ENCODE measurements around the gene CCDC149.
A peak's percentile ranks its signal among the peaks of the same experiment; 100 is the strongest.

Gene CCDC149

DNA sequence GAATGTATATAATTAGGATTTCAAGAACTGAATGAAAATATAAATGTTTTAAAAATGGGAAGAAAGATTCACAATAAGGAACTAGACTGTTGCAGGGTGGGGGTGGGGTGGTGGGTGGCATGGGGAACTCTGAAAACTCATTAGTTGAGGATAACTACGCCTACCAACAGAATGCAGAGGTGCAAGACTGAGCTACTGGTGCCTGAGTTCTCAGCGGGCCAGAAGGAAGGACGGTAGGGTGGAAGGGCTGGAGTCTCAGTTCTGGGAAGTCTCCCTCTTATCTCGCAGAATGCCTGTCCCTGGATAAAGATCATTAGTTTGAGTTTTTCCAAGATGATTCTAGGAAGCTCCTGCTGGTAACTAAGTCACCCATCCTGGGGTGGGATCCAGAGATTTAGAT is 118.8 kb downstream of the CCDC149 start:
- no peak for DNase-seq (ENCODE audit: low read depth)
- H3K4me3 ChIP-seq (ENCODE audit: low read depth, low read length): no peak overlapping the region

GRCh38 chr4:24793219-24794005 is 119.4 kb downstream of the CCDC149 start:
- DNase-seq (ENCODE audit: low read depth): no peak
- no peak overlapping the region for H3K4me3 ChIP-seq (ENCODE audit: low read depth, low read length)

DNA sequence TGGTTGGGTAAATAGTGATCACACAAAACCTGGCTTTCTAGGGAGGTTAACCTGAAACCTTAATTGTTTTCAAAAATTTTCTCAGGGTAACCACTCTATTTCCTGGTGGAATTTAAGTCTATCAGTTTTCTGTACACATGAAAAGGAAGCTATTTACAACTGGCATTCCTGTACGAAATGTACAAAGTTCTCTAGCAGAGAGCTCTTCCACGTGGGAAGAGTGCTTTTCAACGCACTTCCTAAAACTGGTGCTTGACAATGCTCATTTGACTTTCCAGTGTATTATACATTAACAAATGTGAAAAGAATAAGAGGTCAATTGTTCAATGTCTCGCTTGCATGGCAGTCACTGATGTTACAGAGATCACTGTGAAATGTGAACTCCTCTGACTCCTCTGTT is 120.3 kb downstream of the CCDC149 start:
- H3K4me3 ChIP-seq (ENCODE audit: low read depth, low read length): no peak overlapping the region
- no peak for DNase-seq (ENCODE audit: low read depth)

DNA sequence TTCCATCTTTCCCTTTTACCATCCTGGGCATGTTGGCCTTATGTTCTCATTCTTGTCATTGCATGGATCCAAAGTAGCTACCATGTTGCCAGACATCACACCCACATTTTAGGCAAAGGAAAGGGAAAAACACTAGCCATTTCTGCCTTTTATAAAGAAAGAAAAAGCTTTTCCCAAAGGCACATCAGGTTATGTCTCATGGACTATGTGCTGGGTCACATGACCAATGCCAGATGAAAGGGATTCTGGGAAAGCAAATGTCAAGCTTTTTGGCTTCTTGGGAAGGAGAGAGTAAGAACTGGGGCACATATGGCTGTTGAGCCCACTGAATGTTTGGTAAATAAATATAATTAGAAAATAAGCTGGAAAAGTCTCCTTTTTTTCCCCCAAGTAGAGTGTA is 121.8 kb downstream of the CCDC149 start:
- no peak for DNase-seq (ENCODE audit: low read depth)
- H3K4me3 ChIP-seq (ENCODE audit: low read depth, low read length): no peak overlapping the region

DNA sequence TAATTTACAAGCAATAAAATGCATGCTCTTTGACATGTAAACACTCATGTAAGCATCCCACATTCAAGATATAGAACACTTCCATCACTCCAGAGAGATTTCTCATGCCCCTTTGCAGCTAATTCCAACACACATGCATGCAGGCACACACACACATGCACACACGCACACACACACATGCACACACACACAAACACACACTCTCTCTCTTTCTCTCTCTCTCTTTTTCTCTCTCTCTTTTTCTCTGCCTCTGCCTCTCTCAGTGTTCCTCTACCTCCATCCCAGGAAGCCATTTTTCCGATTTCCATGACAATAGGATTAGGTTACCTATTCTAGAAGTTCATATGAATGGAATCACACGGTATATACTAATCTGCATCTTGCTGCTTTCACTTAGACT is 129.3 kb downstream of the CCDC149 start:
- DNase-seq (ENCODE audit: low read depth): no peak
- H3K4me3 ChIP-seq (ENCODE audit: low read depth, low read length): no peak overlapping the region

- no peak for DNase-seq (ENCODE audit: low read depth)
Measured at GRCh38 chr4:24781999-24782745, 130.7 kb downstream of the CCDC149 start.

GRCh38 chr4:24780936-24781495 is 131.8 kb downstream of the CCDC149 start:
- H3K4me3 ChIP-seq (ENCODE audit: low read depth, low read length): no peak overlapping the region
- no peak for DNase-seq (ENCODE audit: low read depth)

More at GRCh38 chr4:24781999-24782745, 130.7 kb downstream of the CCDC149 start:
- no peak overlapping the region for H3K4me3 ChIP-seq (ENCODE audit: low read depth, low read length)

- H3K4me3 ChIP-seq (ENCODE audit: low read depth, low read length): no peak overlapping the region
- DNase-seq (ENCODE audit: low read depth): peak; percentile 97
Measured at GRCh38 chr4:24778464-24779225, 134.2 kb downstream of the CCDC149 start.

DNA sequence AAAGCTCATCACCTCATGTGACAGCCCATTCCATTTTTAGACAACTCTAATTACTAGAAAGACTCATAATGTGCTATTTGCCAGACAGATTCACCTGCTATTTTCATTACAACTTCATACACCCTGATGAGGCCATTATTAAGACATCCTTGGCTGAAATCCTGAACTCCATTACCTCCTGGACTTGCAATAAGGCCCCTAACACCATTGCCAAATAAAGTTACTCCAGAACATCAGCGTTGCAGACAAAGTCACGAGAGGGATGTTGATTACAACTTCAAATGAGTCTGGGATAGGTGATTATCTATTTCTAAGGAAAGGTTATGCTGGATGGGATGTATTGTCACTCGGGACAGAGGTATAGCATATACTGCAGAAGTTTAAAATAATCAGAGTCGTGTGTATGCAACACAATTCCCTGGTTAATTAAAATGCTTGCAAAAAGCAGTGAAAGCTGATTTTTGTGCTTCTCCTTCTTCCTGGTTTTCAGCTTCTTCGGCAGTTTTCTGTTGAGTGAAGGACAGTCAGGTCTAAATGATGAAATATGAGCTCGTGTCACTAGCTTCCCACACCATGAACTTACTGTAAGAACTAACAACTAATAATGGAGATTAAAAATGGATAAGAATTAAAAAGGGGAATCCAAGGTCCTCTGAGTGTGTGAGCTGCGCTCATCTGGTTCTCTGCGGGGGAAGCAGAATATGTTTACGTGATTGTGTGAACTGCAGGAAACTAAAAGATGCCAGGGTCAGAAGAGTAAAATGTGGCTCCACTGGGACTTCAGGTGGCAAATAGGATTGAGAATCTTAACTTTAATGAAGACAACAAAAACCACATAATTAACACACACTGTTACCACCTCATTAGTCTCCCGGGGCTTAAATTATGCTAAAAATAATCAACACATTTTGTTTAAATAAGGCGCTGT is 135.0 kb downstream of the CCDC149 start:
- no peak for DNase-seq (ENCODE audit: low read depth)
- H3K4me3 ChIP-seq (ENCODE audit: low read depth, low read length): no peak overlapping the region

DNA sequence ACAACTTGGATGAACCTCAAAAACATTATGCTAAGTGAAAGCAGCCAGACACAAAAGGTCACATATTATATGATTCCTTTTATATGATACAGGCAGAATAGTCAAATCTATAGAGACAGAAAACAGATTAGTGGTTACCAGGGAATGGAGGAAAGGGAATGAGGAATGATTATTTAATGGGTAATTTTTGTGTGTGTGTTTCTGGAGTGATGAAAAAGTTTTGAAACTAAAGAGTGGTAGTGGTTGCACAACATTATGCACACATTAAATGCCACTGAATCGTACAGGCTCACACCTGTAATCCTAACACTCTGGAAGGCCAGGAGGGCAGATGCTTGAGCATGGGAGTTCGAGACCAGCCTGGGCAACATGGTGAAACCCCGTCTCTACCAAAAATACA is 137.1 kb downstream of the CCDC149 start:
- DNase-seq (ENCODE audit: low read depth): no peak

GRCh38 chr4:24775032-24775605 is 137.7 kb downstream of the CCDC149 start:
- DNase-seq (ENCODE audit: low read depth): peak; percentile 60
- no peak overlapping the region for H3K4me3 ChIP-seq (ENCODE audit: low read depth, low read length)

More for the DNA sequence above, 137.1 kb downstream of the CCDC149 start:
- H3K4me3 ChIP-seq (ENCODE audit: low read depth, low read length): no peak overlapping the region

GRCh38 chr4:24774452-24774851 is 138.4 kb downstream of the CCDC149 start:
- DNase-seq (ENCODE audit: low read depth): no peak
- H3K4me3 ChIP-seq (ENCODE audit: low read depth, low read length): no peak overlapping the region

DNA sequence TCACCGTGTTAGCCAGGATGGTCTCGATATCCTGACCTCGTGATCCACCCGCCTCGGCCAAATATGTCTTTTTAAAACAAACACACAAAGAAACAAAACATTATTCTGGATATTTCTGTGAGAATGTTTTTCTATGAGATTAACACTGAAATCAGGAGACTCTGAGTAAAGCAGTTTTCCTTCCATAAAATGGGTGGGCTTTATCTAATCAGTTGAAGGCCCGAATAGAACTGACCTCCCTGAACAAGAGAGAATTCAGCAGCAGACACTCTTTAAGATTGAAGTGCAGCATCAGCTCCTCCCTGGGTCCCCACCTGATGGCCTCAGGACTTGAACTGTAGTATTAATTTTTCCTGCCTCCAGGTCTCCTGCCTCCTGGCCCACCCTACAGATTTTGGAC is 139.9 kb downstream of the CCDC149 start:
- no peak overlapping the region for H3K4me3 ChIP-seq (ENCODE audit: low read depth, low read length)
- no peak for DNase-seq (ENCODE audit: low read depth)

GRCh38 chr4:24772061-24772705 is 140.7 kb downstream of the CCDC149 start:
- no peak for DNase-seq (ENCODE audit: low read depth)
- H3K4me3 ChIP-seq (ENCODE audit: low read depth, low read length): no peak overlapping the region

GRCh38 chr4:24771241-24771640 is 141.6 kb downstream of the CCDC149 start:
- no peak overlapping the region for H3K4me3 ChIP-seq (ENCODE audit: low read depth, low read length)
- no peak for DNase-seq (ENCODE audit: low read depth)

DNA sequence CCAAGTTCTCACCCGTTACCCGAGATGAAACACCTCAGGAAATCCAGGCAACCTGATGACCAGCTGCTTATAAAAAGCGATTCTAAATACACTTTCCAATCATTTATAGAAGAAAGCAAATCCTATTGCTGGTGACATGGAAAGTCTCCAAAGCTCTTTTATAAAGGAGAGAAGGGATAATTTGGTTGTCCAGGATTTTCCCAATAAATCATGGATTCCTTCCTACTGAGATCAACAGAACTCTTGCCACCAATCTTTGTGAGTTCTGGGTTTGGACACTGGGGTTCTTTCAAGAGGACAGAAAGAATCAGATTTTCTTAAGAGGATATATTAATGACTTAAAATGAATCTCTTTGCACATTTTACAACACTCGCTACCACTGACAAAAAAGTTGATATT is 142.2 kb downstream of the CCDC149 start:
- H3K4me3 ChIP-seq (ENCODE audit: low read depth, low read length): no peak overlapping the region
- DNase-seq (ENCODE audit: low read depth): no peak

GRCh38 chr4:24770032-24770584 is 142.7 kb downstream of the CCDC149 start:
- H3K4me3 ChIP-seq (ENCODE audit: low read depth, low read length): no peak overlapping the region
- DNase-seq (ENCODE audit: low read depth): peak; percentile 93

GRCh38 chr4:24769571-24769970 is 143.3 kb downstream of the CCDC149 start:
- DNase-seq (ENCODE audit: low read depth): no peak
- H3K4me3 ChIP-seq (ENCODE audit: low read depth, low read length): no peak overlapping the region
